IgD-negative memory B cell (primary cell): ENCODE data around the gene ZNF182. TPM values are rescaled to one million over a fixed set of nuclear protein-coding genes. Genes with fewer than 3 reads are reported as not detected.
A peak's percentile ranks its signal among the peaks of the same experiment; 100 is the strongest.
"Not testable (repeated sequence)": the region's sequence is repeated elsewhere in the genome, so short reads cannot be mapped to it uniquely, and the experiment has no call there.

Source experiments
- H3K27ac Mint-ChIP-seq, 3 donors: one replicate each; pipeline ENCODE4 v1.8.0; 2020 to 2022; ENCODE audit warnings: mild to moderate bottlenecking in 3 of 3, mixed read lengths in 3 of 3, moderate library complexity in 1 of 3
- H3K27me3 Mint-ChIP-seq: one replicate; pipeline ENCODE4 v1.8.0; 2021; ENCODE audit warnings: mixed read lengths
- H3K36me3 Mint-ChIP-seq: one replicate; pipeline ENCODE4 v1.8.0; 2020; ENCODE audit warnings: mild to moderate bottlenecking, mixed read lengths
- H3K4me1 Mint-ChIP-seq, 3 donors: one replicate each; pipeline ENCODE4 v1.8.0; 2020 to 2022; ENCODE audit warnings: mixed read lengths in 3 of 3, mild to moderate bottlenecking in 1 of 3
- H3K4me3 Mint-ChIP-seq, 4 donors: one replicate each; pipeline ENCODE4 v1.8.0; 2020 to 2022; ENCODE audit warnings: mild to moderate bottlenecking in 4 of 4, mixed read lengths in 4 of 4, moderate library complexity in 3 of 4
- H3K9me3 Mint-ChIP-seq, 3 donors: one replicate each; pipeline ENCODE4 v1.8.0; 2020 to 2021; ENCODE audit warnings: mixed read lengths in 3 of 3, mild to moderate bottlenecking in 1 of 3
- polyA plus RNA-seq: library from polyadenylated mRNA; unstranded; fragments of 300-500 nt; fragmentation: Illumina TruSeq; gene quantifications from one replicate; pipeline ENCODE4 v1.2.3, GENCODE V29; 2021

ZNF182 gene
- polyA plus RNA-seq, 1 donor from 2014 or later: 6.2 TPM

- not testable (repeated sequence) for H3K4me3 Mint-ChIP-seq, H3K9me3 Mint-ChIP-seq, H3K27me3 Mint-ChIP-seq, H3K4me1 Mint-ChIP-seq, H3K36me3 Mint-ChIP-seq, H3K27ac Mint-ChIP-seq
Observed at GRCh38 chrX:48019892-48020291, 16.1 kb upstream of the ZNF182 start.

GRCh38 chrX:48016583-48017310 is 13.0 kb upstream of the ZNF182 start:
- not testable (repeated sequence) for H3K27ac Mint-ChIP-seq, H3K9me3 Mint-ChIP-seq, H3K36me3 Mint-ChIP-seq, H3K4me3 Mint-ChIP-seq, H3K27me3 Mint-ChIP-seq, H3K4me1 Mint-ChIP-seq

GRCh38 chrX:48009445-48009960 is 5.7 kb upstream of the ZNF182 start:
- H3K27me3 Mint-ChIP-seq, H3K4me3 Mint-ChIP-seq: not testable (repeated sequence)

GRCh38 chrX:48006688-48007087 is 2.9 kb upstream of the ZNF182 start, which contains the start of gene SPACA5:
TSS of gene SPACA5 (plus strand) at chrX:48006988. CDS start at chrX:48007803, 815 bp downstream.
- H3K4me3 Mint-ChIP-seq: not testable (repeated sequence)

More at GRCh38 chrX:48009445-48009960, 5.7 kb upstream of the ZNF182 start:
- not testable (repeated sequence) for H3K4me1 Mint-ChIP-seq, H3K27ac Mint-ChIP-seq, H3K36me3 Mint-ChIP-seq, H3K9me3 Mint-ChIP-seq

GRCh38 chrX:48003367-48003757 is 427 bp downstream of the ZNF182 start:
- no peaks in the 10 kb centered on the region for H3K27me3 Mint-ChIP-seq
- H3K9me3 Mint-ChIP-seq: peaks cover 0 to 4% (median 0%) of the 10 kb centered on the region in 3 donors
- H3K4me3 Mint-ChIP-seq: peak overlapping the region; percentile 91 to 100 (median 96)
- H3K36me3 Mint-ChIP-seq: peaks cover 4% of the 10 kb centered on the region
- peaks cover 5 to 17% (median 13%) of the 10 kb centered on the region in 3 donors for H3K4me1 Mint-ChIP-seq
- peak overlapping the region; percentile 92 to 100 (median 99) for H3K27ac Mint-ChIP-seq

More at GRCh38 chrX:48006688-48007087, 2.9 kb upstream of the ZNF182 start, which contains the start of gene SPACA5:
- not testable (repeated sequence) for H3K9me3 Mint-ChIP-seq, H3K27me3 Mint-ChIP-seq, H3K36me3 Mint-ChIP-seq, H3K27ac Mint-ChIP-seq
- H3K4me1 Mint-ChIP-seq: peaks cover 5 to 13% (median 8%) of the 10 kb centered on the region in 3 donors

GRCh38 chrX:48002929-48003328 is 860 bp downstream of the ZNF182 start:
- peak overlapping the region in 1 of 4 donors; percentile 91 for H3K4me3 Mint-ChIP-seq

GRCh38 chrX:48002319-48002718 is 1.5 kb downstream of the ZNF182 start:
- peak overlapping the region in 3 of 4 donors; percentile 41 to 75 (median 72) for H3K4me3 Mint-ChIP-seq
- no peaks in the 10 kb centered on the region for H3K27me3 Mint-ChIP-seq
- H3K27ac Mint-ChIP-seq: peak overlapping the region in 1 of 3 donors; percentile 86
- peaks cover 6% of the 10 kb centered on the region for H3K36me3 Mint-ChIP-seq
- H3K9me3 Mint-ChIP-seq: peaks cover 0 to 4% (median 0%) of the 10 kb centered on the region in 3 donors
- H3K4me1 Mint-ChIP-seq: peaks cover 5 to 17% (median 13%) of the 10 kb centered on the region in 3 donors

More at GRCh38 chrX:48002929-48003328, 860 bp downstream of the ZNF182 start:
- peak overlapping the region; percentile 4 to 100 (median 92) for H3K27ac Mint-ChIP-seq
- peaks cover 4% of the 10 kb centered on the region for H3K36me3 Mint-ChIP-seq
- H3K4me1 Mint-ChIP-seq: peaks cover 5 to 17% (median 13%) of the 10 kb centered on the region in 3 donors
- peaks cover 0 to 4% (median 0%) of the 10 kb centered on the region in 3 donors for H3K9me3 Mint-ChIP-seq
- no peaks in the 10 kb centered on the region for H3K27me3 Mint-ChIP-seq

GRCh38 chrX:48001260-48001659 is 2.5 kb downstream of the ZNF182 start:
- H3K27me3 Mint-ChIP-seq: no peaks in the 10 kb centered on the region
- peak overlapping the region in 2 of 3 donors; percentile 36 for H3K27ac Mint-ChIP-seq
- peaks cover 6% of the 10 kb centered on the region for H3K36me3 Mint-ChIP-seq
- peaks cover 5 to 17% (median 13%) of the 10 kb centered on the region in 3 donors for H3K4me1 Mint-ChIP-seq
- peaks cover 0 to 4% (median 0%) of the 10 kb centered on the region in 3 donors for H3K9me3 Mint-ChIP-seq
- no peak overlapping the region for H3K4me3 Mint-ChIP-seq

- peaks cover 0 to 4% (median 4%) of the 10 kb centered on the region in 3 donors for H3K9me3 Mint-ChIP-seq
- no peak overlapping the region for H3K4me3 Mint-ChIP-seq
- H3K4me1 Mint-ChIP-seq: peaks cover 3 to 9% (median 5%) of the 10 kb centered on the region in 3 donors
- peaks cover 2% of the 10 kb centered on the region for H3K27me3 Mint-ChIP-seq
- no peak overlapping the region for H3K27ac Mint-ChIP-seq
- peaks cover 10% of the 10 kb centered on the region for H3K36me3 Mint-ChIP-seq
Observed at GRCh38 chrX:47992669-47993068, 11.1 kb downstream of the ZNF182 start.

- Mint-ChIP-seq H3K27ac (peak overlapping the region in 1 of 3 donors; percentile 68), H3K9me3 (peaks cover 0 to 9% (median 4%) of the 10 kb centered on the region in 3 donors), H3K4me3 (no peak overlapping the region), H3K36me3 (peaks cover 11% of the 10 kb centered on the region), H3K4me1 (peaks cover 3 to 9% (median 5%) of the 10 kb centered on the region in 3 donors), H3K27me3 (peaks cover 2% of the 10 kb centered on the region)
Observed at GRCh38 chrX:47992095-47992380, 11.8 kb downstream of the ZNF182 start.

GRCh38 chrX:47991263-47992094 is 12.3 kb downstream of the ZNF182 start:
- peaks cover 0 to 11% (median 4%) of the 10 kb centered on the region in 3 donors for H3K9me3 Mint-ChIP-seq
- peaks cover 2% of the 10 kb centered on the region for H3K27me3 Mint-ChIP-seq
- H3K36me3 Mint-ChIP-seq: peaks cover 15% of the 10 kb centered on the region
- peaks cover 3 to 9% (median 5%) of the 10 kb centered on the region in 3 donors for H3K4me1 Mint-ChIP-seq
- H3K27ac Mint-ChIP-seq: peak overlapping the region in 1 of 3 donors; percentile 68
- no peak overlapping the region for H3K4me3 Mint-ChIP-seq

- Mint-ChIP-seq H3K36me3 (peaks cover 25% of the 10 kb centered on the region), H3K4me3 (peak overlapping the region in 1 of 4 donors; percentile 12), H3K4me1 (no peaks in the 10 kb centered on the region), H3K27ac (no peak overlapping the region), H3K27me3 (no peaks in the 10 kb centered on the region), H3K9me3 (peaks cover 11 to 75% (median 47%) of the 10 kb centered on the region in 3 donors)
Observed at GRCh38 chrX:47976254-47977151, 27.3 kb downstream of the ZNF182 start.

- no peak overlapping the region for H3K27ac Mint-ChIP-seq
- peak overlapping the region in 2 of 4 donors; percentile 33 to 77 for H3K4me3 Mint-ChIP-seq
- peaks cover 13% of the 10 kb centered on the region for H3K36me3 Mint-ChIP-seq
- peaks cover 9 to 62% (median 32%) of the 10 kb centered on the region in 3 donors for H3K9me3 Mint-ChIP-seq
- H3K4me1 Mint-ChIP-seq: no peaks in the 10 kb centered on the region
- no peaks in the 10 kb centered on the region for H3K27me3 Mint-ChIP-seq
Observed at GRCh38 chrX:47973235-47973634, 30.6 kb downstream of the ZNF182 start.

- not testable (repeated sequence) for H3K4me3 Mint-ChIP-seq, H3K36me3 Mint-ChIP-seq, H3K27ac Mint-ChIP-seq, H3K4me1 Mint-ChIP-seq, H3K27me3 Mint-ChIP-seq
- peaks cover 4 to 27% (median 6%) of the 10 kb centered on the region in 3 donors for H3K9me3 Mint-ChIP-seq
Observed at GRCh38 chrX:47965526-47965925, 38.3 kb downstream of the ZNF182 start.
